Neural crest cell (in vitro differentiated cells): ENCODE measurements around the gene DOCK3. TPM values are rescaled to one million over a fixed set of nuclear protein-coding genes. Genes with fewer than 3 reads are reported as not detected.
A peak's percentile ranks its signal among the peaks of the same experiment; 100 is the strongest.

Source experiments
- DNase-seq: peaks from one replicate; pipeline ENCODE4 v3.0.0; 2021; ENCODE audit warnings: low read depth, mixed read lengths, low spot score
- H3K27ac Mint-ChIP-seq: one replicate; pipeline ENCODE4 v1.8.0; 2021; ENCODE audit warnings: mild to moderate bottlenecking, mixed read lengths; ENCODE audit not compliant: unreplicated experiment
- H3K27me3 Mint-ChIP-seq: 2 replicates; pipeline ENCODE4 v1.8.0; 2021; ENCODE audit warnings: low read depth, mild to moderate bottlenecking, mixed read lengths
- H3K36me3 Mint-ChIP-seq: 2 replicates; pipeline ENCODE4 v1.8.0; 2021; ENCODE audit warnings: low read depth, mild to moderate bottlenecking, mixed read lengths
- H3K4me1 Mint-ChIP-seq: 2 replicates; pipeline ENCODE4 v1.8.0; 2021; ENCODE audit warnings: mixed read lengths
- H3K4me3 Mint-ChIP-seq: one replicate; pipeline ENCODE4 v1.8.0; 2021; ENCODE audit warnings: mild to moderate bottlenecking, mixed read lengths
- H3K9me3 Mint-ChIP-seq: 2 replicates; pipeline ENCODE4 v1.8.0; 2021; ENCODE audit warnings: mixed read lengths
- CTCF ChIP-seq: fragments of 200-600 bp; sonication (generic); conservative IDR thresholded peaks from 2 replicates; pipeline ENCODE4 v1.5.0; 2021; ENCODE audit warnings: antibody characterized with exemption, mild to moderate bottlenecking
- total RNA-seq: library from RNA; stranded (reverse); gene quantifications from 2 replicates; pipeline ENCODE4 v1.2.1, GENCODE V29; 2021

DOCK3 gene
- total RNA-seq, 1 donor from 2014 or later = 5.0 TPM

GRCh38 chr3:51393564-51393963 lies 718.8 kb downstream of the DOCK3 start:
- TF ChIP-seq CTCF = no peak
- Mint-ChIP-seq H3K36me3 (peaks cover 32% of the 10 kb centered on the region), H3K4me1 (peaks cover 52% of the 10 kb centered on the region), H3K27ac (peak overlapping the region; percentile 27), H3K9me3 (no peaks in the 10 kb centered on the region), H3K27me3 (peaks cover 3% of the 10 kb centered on the region), H3K4me3 (peak overlapping the region; percentile 78)
- no peak for DNase-seq

- Mint-ChIP-seq H3K4me1 (peaks cover 44% of the 10 kb centered on the region), H3K27me3 (peaks cover 3% of the 10 kb centered on the region), H3K4me3 (peak overlapping the region; percentile 78), H3K36me3 (peaks cover 27% of the 10 kb centered on the region), H3K27ac (no peak overlapping the region), H3K9me3 (no peaks in the 10 kb centered on the region)
- DNase-seq = no peak
- TF ChIP-seq CTCF = no peak
Observed at GRCh38 chr3:51394541-51394940, 719.8 kb downstream of the DOCK3 start.

- TF ChIP-seq CTCF = no peak
- Mint-ChIP-seq H3K4me3 (peak overlapping the region; percentile 78), H3K36me3 (peaks cover 31% of the 10 kb centered on the region), H3K9me3 (no peaks in the 10 kb centered on the region), H3K4me1 (peaks cover 39% of the 10 kb centered on the region), H3K27ac (no peak overlapping the region), H3K27me3 (peaks cover 3% of the 10 kb centered on the region)
- DNase-seq = no peak
Observed at GRCh38 chr3:51395493-51396213, 720.9 kb downstream of the DOCK3 start.

GRCh38 chr3:51396401-51396800 lies 721.7 kb downstream of the DOCK3 start:
- H3K27me3 Mint-ChIP-seq = peaks cover 3% of the 10 kb centered on the region
- TF ChIP-seq CTCF = no peak
- H3K4me1 Mint-ChIP-seq = peaks cover 37% of the 10 kb centered on the region
- no peaks in the 10 kb centered on the region for H3K9me3 Mint-ChIP-seq
- H3K4me3 Mint-ChIP-seq = peak overlapping the region; percentile 52
- DNase-seq = no peak
- no peak overlapping the region for H3K27ac Mint-ChIP-seq
- H3K36me3 Mint-ChIP-seq = peaks cover 31% of the 10 kb centered on the region

- Mint-ChIP-seq H3K36me3 (peaks cover 30% of the 10 kb centered on the region), H3K4me3 (peak overlapping the region; percentile 75), H3K27ac (peak overlapping the region; percentile 68), H3K4me1 (peaks cover 36% of the 10 kb centered on the region), H3K27me3 (peaks cover 3% of the 10 kb centered on the region), H3K9me3 (no peaks in the 10 kb centered on the region)
- TF ChIP-seq CTCF = no peak
- no peak for DNase-seq
Observed at GRCh38 chr3:51397392-51397791, 722.7 kb downstream of the DOCK3 start.
